Loucy (cell line): ENCODE data around the gene RGL3.

ENCODE experiments used
- CTCF ChIP-seq: fragments of 200-600 bp; sonication (generic); conservative IDR thresholded peaks from 2 replicates; pipeline ENCODE4 v1.5.1; 2014; ENCODE audit warnings: mild to moderate bottlenecking, antibody characterized with exemption, low read length
- EZH2phosphoT487 ChIP-seq: fragments of 200-600 bp; IDR thresholded peaks from 2 replicates; pipeline ENCODE4 v1.6.1; 2018; ENCODE audit warnings: antibody characterized with exemption, mild to moderate bottlenecking, moderate library complexity, borderline replicate concordance

DNA sequence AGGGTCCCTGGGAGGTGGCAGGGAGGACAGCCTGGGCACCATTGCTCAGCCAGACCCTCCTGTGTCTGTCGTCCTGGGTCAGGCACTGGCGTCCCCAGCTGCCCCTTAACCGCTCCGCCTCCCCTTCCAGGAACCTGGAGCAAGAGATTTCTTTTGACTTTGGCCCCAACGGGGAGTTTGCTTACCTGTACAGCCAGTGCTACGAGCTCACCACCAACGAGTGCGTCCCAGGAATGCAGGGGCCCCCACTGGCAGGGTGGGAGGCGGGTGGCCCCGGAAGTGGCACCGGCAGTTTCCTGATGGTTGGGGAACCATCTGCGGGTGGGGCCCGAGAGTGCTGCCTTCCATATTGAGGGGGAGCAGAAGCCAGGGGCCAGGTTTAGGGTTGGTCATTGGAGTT is 29.3 kb upstream of the RGL3 start:
- TF ChIP-seq CTCF (no peak), EZH2phosphoT487 (no peak)
